Measurements from ENCODE around the gene GPR162. TPM values are rescaled to one million over a fixed set of nuclear protein-coding genes. Genes with fewer than 3 reads are reported as not detected.

Gene GPR162
- polyA plus RNA-seq, 1 donor (not counting 4 experiments of a cell fraction or from before 2014, with no cell fraction given) = 0.09 TPM

- dilution Hi-C loops (cut with MboI; ENCODE audit: extremely low pct_ligation_motif_present, low sequenced_read_pairs) = no loop called here
- H3K27ac ChIP-seq (ENCODE audit: control insufficient read depth, insufficient read depth, low read length) = no peak overlapping the region
These were observed 41.0 kb upstream of the GPR162 start for GRCh38 chr12:6780573-6780972.

DNA sequence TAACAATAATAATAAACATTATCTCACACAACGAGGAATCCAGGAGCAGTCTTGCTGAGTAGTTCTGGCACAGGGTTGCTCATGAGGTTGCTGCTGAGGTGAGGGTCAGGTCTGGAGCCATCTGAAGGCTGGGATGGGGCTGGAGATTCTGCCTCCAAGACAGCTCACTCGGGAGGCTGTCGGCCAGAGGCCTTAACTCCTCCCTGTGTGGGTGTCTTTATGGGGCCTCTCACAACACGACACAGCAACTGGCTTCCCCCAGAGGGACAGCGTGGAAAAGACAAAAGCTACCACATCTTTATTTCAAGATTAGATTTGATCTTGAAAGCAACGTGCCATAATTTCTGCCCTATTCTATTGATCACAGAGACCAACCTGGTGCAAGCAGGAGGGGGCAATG, 39.5 kb upstream of the GPR162 start:
- Histone ChIP-seq H3K27ac (ENCODE audit: control insufficient read depth, insufficient read depth, low read length) (no peak overlapping the region), H3K9me1 (ENCODE audit: control insufficient read depth, extremely low read depth, insufficient read depth, low read length) (no peaks in the 10 kb centered on the region), H3K36me3 (ENCODE audit: control insufficient read depth in 2 of 2, extremely low read depth in 1 of 2, insufficient read depth in 2 of 2, low read length in 2 of 2) (no peaks in the 10 kb centered on the region), H3K4me2 (ENCODE audit: control insufficient read depth, extremely low read depth, insufficient read depth, low read depth, low read length) (no peak overlapping the region), H3K9ac (ENCODE audit: control insufficient read depth, extremely low read depth, insufficient read depth, low read length) (no peak overlapping the region), H4K20me1 (ENCODE audit: control insufficient read depth, extremely low read depth, insufficient read depth, low read length) (no peaks in the 10 kb centered on the region), H3K79me2 (ENCODE audit: control insufficient read depth, insufficient read depth, low read length) (no peaks in the 10 kb centered on the region), H3K9me3 (ENCODE audit: control insufficient read depth, low read depth, low read length) (no peaks in the 10 kb centered on the region), H3K27me3 (ENCODE audit: control insufficient read depth, extremely low read depth, insufficient read depth, low read length) (peaks cover 14% of the 10 kb centered on the region), H3K4me3 (ENCODE audit: control insufficient read depth in 2 of 3, extremely low read depth in 1 of 3, insufficient read depth in 2 of 3, low read depth in 1 of 3, low read length in 3 of 3) (no peak overlapping the region), H2AFZ (ENCODE audit: control insufficient read depth, low read length) (no peak overlapping the region), H3K4me1 (ENCODE audit: control insufficient read depth, extremely low read depth, insufficient read depth, low read length) (peaks cover 8% of the 10 kb centered on the region)
- FAIRE-seq (no peak), DNase-seq (ENCODE audit: low read depth, low spot score) (no peak)
- TF ChIP-seq, protein P1, sequence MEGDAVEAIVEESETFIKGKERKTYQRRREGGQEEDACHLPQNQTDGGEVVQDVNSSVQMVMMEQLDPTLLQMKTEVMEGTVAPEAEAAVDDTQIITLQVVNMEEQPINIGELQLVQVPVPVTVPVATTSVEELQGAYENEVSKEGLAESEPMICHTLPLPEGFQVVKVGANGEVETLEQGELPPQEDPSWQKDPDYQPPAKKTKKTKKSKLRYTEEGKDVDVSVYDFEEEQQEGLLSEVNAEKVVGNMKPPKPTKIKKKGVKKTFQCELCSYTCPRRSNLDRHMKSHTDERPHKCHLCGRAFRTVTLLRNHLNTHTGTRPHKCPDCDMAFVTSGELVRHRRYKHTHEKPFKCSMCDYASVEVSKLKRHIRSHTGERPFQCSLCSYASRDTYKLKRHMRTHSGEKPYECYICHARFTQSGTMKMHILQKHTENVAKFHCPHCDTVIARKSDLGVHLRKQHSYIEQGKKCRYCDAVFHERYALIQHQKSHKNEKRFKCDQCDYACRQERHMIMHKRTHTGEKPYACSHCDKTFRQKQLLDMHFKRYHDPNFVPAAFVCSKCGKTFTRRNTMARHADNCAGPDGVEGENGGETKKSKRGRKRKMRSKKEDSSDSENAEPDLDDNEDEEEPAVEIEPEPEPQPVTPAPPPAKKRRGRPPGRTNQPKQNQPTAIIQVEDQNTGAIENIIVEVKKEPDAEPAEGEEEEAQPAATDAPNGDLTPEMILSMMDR (optimal IDR thresholded peaks at IDR 0.05 in 1 of 3, IDR thresholded peaks at IDR 0.05 in 1 of 3, conservative IDR thresholded peaks at IDR 0.05 in 1 of 3; ENCODE audit: extremely low read depth in 1 of 3, insufficient read depth in 2 of 3, low read length in 3 of 3) = no peak
- TF ChIP-seq EZH2 (IDR thresholded peaks at IDR 0.05; ENCODE audit: low read length) = no peak
- dilution Hi-C loops (cut with MboI; ENCODE audit: extremely low pct_ligation_motif_present, low sequenced_read_pairs) = no loop called here

More at GRCh38 chr12:6780573-6780972, 41.0 kb upstream of the GPR162 start:
- Histone ChIP-seq H3K9me1 (ENCODE audit: control insufficient read depth, extremely low read depth, insufficient read depth, low read length) (no peaks in the 10 kb centered on the region), H3K4me2 (ENCODE audit: control insufficient read depth, extremely low read depth, insufficient read depth, low read depth, low read length) (no peak overlapping the region), H2AFZ (ENCODE audit: control insufficient read depth, low read length) (no peak overlapping the region), H3K9ac (ENCODE audit: control insufficient read depth, extremely low read depth, insufficient read depth, low read length) (no peak overlapping the region), H3K27me3 (ENCODE audit: control insufficient read depth, extremely low read depth, insufficient read depth, low read length) (peaks cover 18% of the 10 kb centered on the region), H3K4me1 (ENCODE audit: control insufficient read depth, extremely low read depth, insufficient read depth, low read length) (peaks cover 8% of the 10 kb centered on the region), H4K20me1 (ENCODE audit: control insufficient read depth, extremely low read depth, insufficient read depth, low read length) (no peaks in the 10 kb centered on the region), H3K9me3 (ENCODE audit: control insufficient read depth, low read depth, low read length) (no peaks in the 10 kb centered on the region), H3K79me2 (ENCODE audit: control insufficient read depth, insufficient read depth, low read length) (no peaks in the 10 kb centered on the region), H3K36me3 (ENCODE audit: control insufficient read depth in 2 of 2, extremely low read depth in 1 of 2, insufficient read depth in 2 of 2, low read length in 2 of 2) (no peaks in the 10 kb centered on the region), H3K4me3 (ENCODE audit: control insufficient read depth in 2 of 3, extremely low read depth in 1 of 3, insufficient read depth in 2 of 3, low read depth in 1 of 3, low read length in 3 of 3) (no peak overlapping the region)
- FAIRE-seq (no peak), DNase-seq (ENCODE audit: low read depth, low spot score) (no peak)
- TF ChIP-seq EZH2 (IDR thresholded peaks at IDR 0.05; ENCODE audit: low read length) = no peak
- TF ChIP-seq, protein P1 (optimal IDR thresholded peaks at IDR 0.05 in 1 of 3, IDR thresholded peaks at IDR 0.05 in 1 of 3, conservative IDR thresholded peaks at IDR 0.05 in 1 of 3; ENCODE audit: extremely low read depth in 1 of 3, insufficient read depth in 2 of 3, low read length in 3 of 3) = no peak
